ENCODE measurements around the gene MTOR. TPM values are rescaled to one million over a fixed set of nuclear protein-coding genes. Genes with fewer than 3 reads are reported as not detected.

MTOR gene
- total and polyA plus RNA-seq, 2 donors (not counting 1 experiment from before 2014, with no cell fraction given), result 30.7 to 50.7 TPM

- Histone ChIP-seq H3K4me3 (ENCODE audit: control extremely low read depth in 1 of 5, extremely low read depth in 1 of 5, insufficient read depth in 1 of 5, low read depth in 2 of 5, low read length in 4 of 5) (no peak overlapping the region), H3K79me2 (ENCODE audit: control insufficient read depth, insufficient read depth, low read length) (peaks cover 22% of the 10 kb centered on the region), H2AFZ (ENCODE audit: insufficient read depth, low read depth, low read length, poor library complexity, severe bottlenecking) (no peak overlapping the region), H3K9me3 (ENCODE audit: control extremely low read depth in 1 of 3, control insufficient read depth in 2 of 3, insufficient read depth in 1 of 3, low read length in 2 of 3) (no peaks in the 10 kb centered on the region), H4K20me1 (ENCODE audit: control insufficient read depth, insufficient read depth, low read length, poor library complexity, severe bottlenecking) (peaks cover 13% of the 10 kb centered on the region), H3K4me1 (ENCODE audit: control insufficient read depth in 2 of 2, insufficient read depth in 2 of 2, low read length in 2 of 2) (no peaks in the 10 kb centered on the region), H3K27ac (ENCODE audit: low read length in 2 of 2) (no peak overlapping the region), H3K36me3 (replicated peaks in 1 of 2; ENCODE audit: control extremely low read depth in 1 of 2, control insufficient read depth in 1 of 2, extremely low read depth in 1 of 2, insufficient read depth in 2 of 2, low read length in 1 of 2) (peaks cover 10 to 38% of the 10 kb centered on the region in 2 experiments), H3K9ac (ENCODE audit: low read length) (no peak overlapping the region), H3K27me3 (replicated peaks in 1 of 4; ENCODE audit: control extremely low read depth in 1 of 4, control insufficient read depth in 3 of 4, insufficient read depth in 4 of 4, low read length in 3 of 4) (no peaks in the 10 kb centered on the region), H3K4me2 (replicated peaks; ENCODE audit: low read depth, low read length, poor library complexity, severe bottlenecking) (no peak overlapping the region)
- no peaks in the 10 kb centered on the region for H3K9me3 Mint-ChIP-seq (ENCODE audit: insufficient read depth)
- intact Hi-C loops (cut with micrococcal nuclease), result no loop called here
- CTCF ChIA-PET, result interaction anchor here (1.0 to 3.0 kb wide), 3 partner anchors 26 to 61 kb away, joined by 3 to 15 read pairs (median 4); no protein-coding TSS in a partner anchor
- TF ChIP-seq CTCF (IDR thresholded peaks at IDR 0.05), result no peak
- TF ChIP-seq EZH2 (IDR thresholded peaks at IDR 0.05; ENCODE audit: borderline replicate concordance, insufficient read depth, low read depth, low read length, poor library complexity, severe bottlenecking), result no peak
- H3K27me3 Mint-ChIP-seq, result no peaks in the 10 kb centered on the region
- no CpG with 5 or more reads among the region's 2 CpGs for whole genome bisulfite sequencing (ENCODE audit: insufficient coverage)
- POLR2A ChIA-PET, result no interaction called here
- no peak for ATAC-seq (ENCODE audit: low read depth)
- no peak overlapping the region for H3K27ac Mint-ChIP-seq
- no peak for DNase-seq
- H3K4me1 Mint-ChIP-seq, result no peaks in the 10 kb centered on the region
- H3K4me3 Mint-ChIP-seq, result no peak overlapping the region
Observed at GRCh38 chr1:11295905-11296304, 33.6 kb upstream of the MTOR start.

GRCh38 chr1:11294951-11295350, 32.6 kb upstream of the MTOR start:
- H3K27ac Mint-ChIP-seq, result no peak overlapping the region
- ATAC-seq (ENCODE audit: low read depth) (no peak), DNase-seq (no peak)
- intact Hi-C loops (cut with micrococcal nuclease), result no loop called here
- no peak overlapping the region for H3K27ac ChIP-seq (ENCODE audit: low read length in 2 of 2)
- no peak overlapping the region for H3K9ac ChIP-seq (ENCODE audit: low read length)
- 75% methylated on average over 6 of the region's 8 CpGs for WGBS (ENCODE audit: insufficient coverage)
- no peaks in the 10 kb centered on the region for H3K9me3 ChIP-seq (ENCODE audit: control extremely low read depth in 1 of 3, control insufficient read depth in 2 of 3, insufficient read depth in 1 of 3, low read length in 2 of 3)
- peaks cover 13 to 44% of the 10 kb centered on the region in 2 experiments for H3K36me3 ChIP-seq (replicated peaks in 1 of 2; ENCODE audit: control extremely low read depth in 1 of 2, control insufficient read depth in 1 of 2, extremely low read depth in 1 of 2, insufficient read depth in 2 of 2, low read length in 1 of 2)
- H4K20me1 ChIP-seq (ENCODE audit: control insufficient read depth, insufficient read depth, low read length, poor library complexity, severe bottlenecking), result peaks cover 19% of the 10 kb centered on the region
- no peak overlapping the region for H3K4me3 Mint-ChIP-seq
- POLR2A ChIA-PET, result interaction anchor here (0.6 kb wide), 1 partner anchor 24 kb away, joined by 5 read pairs; no protein-coding TSS in a partner anchor
- no peak overlapping the region for H2AFZ ChIP-seq (ENCODE audit: insufficient read depth, low read depth, low read length, poor library complexity, severe bottlenecking)
- no peak overlapping the region for H3K4me2 ChIP-seq (replicated peaks; ENCODE audit: low read depth, low read length, poor library complexity, severe bottlenecking)
- CTCF ChIA-PET, result interaction anchor here (1.5 to 3.0 kb wide), 2 partner anchors 27 to 54 kb away, joined by 4 to 15 read pairs; no protein-coding TSS in a partner anchor
- no peaks in the 10 kb centered on the region for H3K27me3 Mint-ChIP-seq
- TF ChIP-seq EZH2 (IDR thresholded peaks at IDR 0.05; ENCODE audit: borderline replicate concordance, insufficient read depth, low read depth, low read length, poor library complexity, severe bottlenecking) (no peak), CTCF (IDR thresholded peaks at IDR 0.05) (no peak)
- H3K4me1 Mint-ChIP-seq, result no peaks in the 10 kb centered on the region
- no peaks in the 10 kb centered on the region for H3K9me3 Mint-ChIP-seq (ENCODE audit: insufficient read depth)
- peaks cover 31% of the 10 kb centered on the region for H3K79me2 ChIP-seq (ENCODE audit: control insufficient read depth, insufficient read depth, low read length)
- no peak overlapping the region for H3K4me3 ChIP-seq (ENCODE audit: control extremely low read depth in 1 of 5, extremely low read depth in 1 of 5, insufficient read depth in 1 of 5, low read depth in 2 of 5, low read length in 4 of 5)
- H3K27me3 ChIP-seq (replicated peaks in 1 of 4; ENCODE audit: control extremely low read depth in 1 of 4, control insufficient read depth in 3 of 4, insufficient read depth in 4 of 4, low read length in 3 of 4), result no peaks in the 10 kb centered on the region
- no peaks in the 10 kb centered on the region for H3K4me1 ChIP-seq (ENCODE audit: control insufficient read depth in 2 of 2, insufficient read depth in 2 of 2, low read length in 2 of 2)
